GM19351 (cell line): ENCODE data around the gene SESTD1.
A peak's percentile ranks its signal among the peaks of the same experiment; 100 is the strongest.
"Not testable (repeated sequence)": the region's sequence is repeated elsewhere in the genome, so short reads cannot be mapped to it uniquely, and the experiment has no call there.

Experiments
- ATAC-seq: cut with Tn5 transposase; IDR thresholded peaks from one replicate; pipeline ENCODE4 v1.9.1; 2021; ENCODE audit warnings: mild to moderate bottlenecking, moderate library complexity; ENCODE audit not compliant: unreplicated experiment

Gene SESTD1

DNA sequence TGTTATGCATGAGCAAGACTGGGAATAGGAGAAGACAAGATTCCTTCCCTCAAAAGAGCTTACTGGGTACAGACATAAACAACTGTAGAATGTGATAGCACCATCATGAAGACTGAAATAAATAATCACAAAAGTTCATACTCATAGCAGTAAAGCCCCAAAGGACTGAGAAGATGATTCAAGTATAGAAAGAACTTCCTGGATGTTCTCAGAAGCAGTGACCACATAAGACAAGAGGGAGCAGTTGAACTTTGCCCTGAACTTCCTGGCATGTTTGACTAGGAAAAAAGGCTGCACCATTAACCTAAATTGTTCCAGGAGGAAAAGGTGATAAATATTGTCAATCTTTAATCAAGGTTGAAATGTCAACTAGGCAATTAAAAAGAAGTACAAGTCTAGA lies 156.9 kb downstream of the SESTD1 start:
- ATAC-seq: peak; percentile 43

GRCh38 chr2:179106676-179107428 lies 157.8 kb downstream of the SESTD1 start:
- peak; percentile 67 for ATAC-seq

DNA sequence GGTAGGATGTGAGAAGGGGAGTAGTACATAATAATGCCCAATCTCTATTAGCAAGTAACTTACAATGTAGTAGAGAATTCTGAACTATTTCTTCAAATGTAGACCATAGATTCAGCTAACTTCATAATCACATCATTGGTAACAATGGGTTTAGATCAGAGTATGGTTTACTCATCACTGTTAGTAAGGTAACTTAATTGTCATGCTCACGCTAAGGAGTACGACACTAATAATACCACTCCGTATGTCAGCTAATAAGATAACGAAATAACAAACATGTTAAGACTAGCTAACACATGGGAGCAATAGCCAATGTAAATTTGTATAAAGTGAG lies 158.3 kb downstream of the SESTD1 start:
- ATAC-seq: no peak

DNA sequence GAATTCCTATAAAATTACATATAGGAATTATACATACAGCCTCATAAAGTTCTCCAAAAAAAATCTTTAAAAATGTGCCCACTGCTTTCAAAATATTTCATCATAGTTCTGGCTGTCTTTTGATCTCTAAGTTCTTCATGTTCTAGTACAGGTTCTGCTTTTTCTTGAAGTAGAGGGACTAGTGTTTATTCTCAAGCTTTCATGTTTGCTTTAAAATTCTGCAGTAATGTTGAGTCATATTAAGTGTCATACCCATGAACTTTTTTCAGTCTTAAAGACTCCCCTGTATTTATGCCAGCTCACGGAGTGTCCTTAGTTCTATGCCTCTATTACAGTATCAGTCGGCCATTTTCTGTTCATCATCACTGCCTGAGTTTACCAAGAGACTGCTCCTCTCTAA lies 159.9 kb downstream of the SESTD1 start:
- no peak for ATAC-seq

DNA sequence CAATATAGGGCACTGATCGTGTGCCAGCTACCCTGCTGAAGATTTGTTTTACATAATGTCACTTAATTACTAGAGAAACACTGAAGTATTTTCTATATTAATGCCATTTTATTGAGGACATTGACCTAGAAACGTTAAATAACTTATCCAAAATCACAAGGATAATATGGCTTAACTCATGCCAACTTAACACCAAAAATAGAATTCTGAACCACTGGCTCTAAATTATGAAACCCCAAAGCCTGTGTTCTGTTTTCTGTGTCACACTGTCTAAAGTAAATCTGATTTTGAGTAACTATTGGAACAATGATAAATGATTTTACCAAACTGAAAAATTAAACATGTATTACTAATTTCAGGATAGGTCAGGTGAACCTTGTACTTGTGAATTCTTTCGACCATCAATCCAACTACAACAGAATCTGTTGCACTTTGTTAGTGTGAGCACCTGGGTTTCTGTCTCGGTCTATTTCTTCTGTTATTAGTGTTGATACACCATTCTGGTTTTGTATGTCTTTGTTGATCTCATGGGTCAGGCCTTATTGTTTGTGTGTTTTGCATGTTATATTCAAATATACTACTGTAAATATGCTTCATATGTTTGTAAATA lies 166.4 kb downstream of the SESTD1 start:
- ATAC-seq: peak; percentile 39

DNA sequence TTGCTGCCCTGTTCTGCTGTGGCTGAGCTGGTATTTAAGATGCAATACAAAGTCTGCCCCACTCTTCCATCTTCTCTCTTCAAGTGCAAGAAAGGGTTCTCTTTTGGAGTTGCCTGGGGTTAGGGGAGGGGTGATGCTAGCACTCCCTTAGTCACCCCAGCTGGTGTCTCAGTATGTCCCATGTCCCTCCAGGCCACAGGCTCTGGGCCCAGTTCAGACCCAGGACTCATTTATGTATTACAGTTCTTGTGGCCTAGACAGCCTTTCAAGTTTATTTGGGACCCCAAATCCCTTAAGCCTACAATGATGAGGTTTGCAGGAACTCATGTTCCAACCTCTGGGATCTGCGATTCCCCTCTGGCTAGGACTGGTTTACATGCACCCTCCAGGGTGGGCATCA lies 167.5 kb downstream of the SESTD1 start:
- no peak for ATAC-seq

DNA sequence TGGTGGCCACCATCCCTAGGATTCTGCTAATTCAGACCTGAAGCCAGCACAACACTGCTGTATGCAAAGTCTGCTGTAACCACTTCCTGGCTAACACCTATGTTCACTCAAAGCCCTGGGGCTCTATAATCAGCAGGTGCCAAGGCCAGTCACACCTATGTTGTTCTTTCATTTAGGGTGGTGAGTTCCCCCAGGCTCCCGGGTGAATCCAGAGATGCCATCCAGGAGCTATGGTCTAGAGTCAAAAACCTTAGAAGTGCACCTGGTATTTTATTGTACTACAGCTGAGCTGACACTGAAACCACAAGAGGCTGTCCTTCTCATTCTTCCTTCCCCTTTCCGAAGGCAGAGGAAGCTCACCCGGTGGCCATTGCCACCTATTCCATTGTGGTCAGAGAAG lies 168.5 kb downstream of the SESTD1 start:
- ATAC-seq: peak; percentile 94

GRCh38 chr2:179092912-179093311 lies 171.7 kb downstream of the SESTD1 start:
- not testable (repeated sequence) for ATAC-seq

DNA sequence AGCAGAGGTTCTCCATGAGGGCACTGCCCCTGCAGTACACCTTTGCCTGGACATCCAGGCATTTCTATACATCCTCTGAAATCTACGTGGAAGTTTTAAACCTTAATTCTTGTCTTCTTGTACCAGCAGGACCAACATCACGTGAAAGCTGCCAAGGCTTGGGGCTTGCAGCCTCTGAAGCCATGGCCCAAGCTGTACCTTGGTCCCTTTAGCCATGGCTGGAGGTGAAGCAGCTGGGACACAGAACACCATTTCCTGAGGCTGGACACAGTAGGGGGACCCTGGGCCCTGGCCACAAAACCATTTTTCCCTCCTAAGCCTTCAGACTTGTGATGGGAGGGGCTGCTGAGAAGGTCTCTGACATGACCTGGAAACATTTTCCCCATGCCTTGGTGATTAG lies 181.9 kb downstream of the SESTD1 start:
- no peak for ATAC-seq

GRCh38 chr2:179081954-179082353 lies 182.7 kb downstream of the SESTD1 start:
- no peak for ATAC-seq

DNA sequence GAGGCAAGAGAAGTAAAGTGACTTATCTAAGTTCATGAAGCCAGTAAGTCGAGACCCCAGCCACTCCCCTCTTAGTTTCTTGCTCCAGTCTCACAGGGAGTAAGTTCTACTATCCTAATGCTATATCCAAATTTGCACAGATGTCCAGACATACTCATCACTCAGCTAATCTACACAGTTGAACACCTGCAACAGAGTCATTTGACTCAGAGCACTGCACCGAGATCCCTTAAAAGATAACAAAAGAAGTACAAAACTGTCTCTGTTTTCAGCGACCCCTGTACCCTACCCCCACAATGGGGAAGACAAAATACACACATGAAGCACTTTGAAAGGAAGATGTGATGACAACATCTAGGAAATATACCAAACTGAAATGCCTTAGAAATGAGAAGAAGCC lies 192.1 kb downstream of the SESTD1 start:
- ATAC-seq: no peak

- ATAC-seq: no peak
Observed at GRCh38 chr2:179071810-179072355, 192.7 kb downstream of the SESTD1 start.

- ATAC-seq: no peak
Observed at GRCh38 chr2:179070895-179071294, 193.7 kb downstream of the SESTD1 start.

DNA sequence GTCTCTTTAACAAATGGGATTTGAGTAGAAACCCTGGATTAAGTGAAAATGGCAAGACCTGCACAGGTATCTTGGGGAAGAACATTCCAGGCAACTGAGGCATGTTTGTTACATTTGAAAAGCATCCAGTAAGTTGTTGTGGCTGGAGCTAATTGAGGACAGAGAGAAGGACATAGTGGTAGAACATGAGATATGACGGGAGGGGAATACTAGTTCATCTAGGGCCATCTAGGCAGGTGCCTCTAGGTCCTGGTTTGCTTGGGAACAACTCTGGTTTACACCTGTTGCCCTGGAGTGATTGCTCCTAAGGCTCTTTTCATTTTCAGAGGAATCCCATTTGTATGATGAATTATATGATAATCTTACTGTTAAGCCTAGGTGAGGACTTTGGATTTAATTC lies 194.9 kb downstream of the SESTD1 start:
- no peak for ATAC-seq

DNA sequence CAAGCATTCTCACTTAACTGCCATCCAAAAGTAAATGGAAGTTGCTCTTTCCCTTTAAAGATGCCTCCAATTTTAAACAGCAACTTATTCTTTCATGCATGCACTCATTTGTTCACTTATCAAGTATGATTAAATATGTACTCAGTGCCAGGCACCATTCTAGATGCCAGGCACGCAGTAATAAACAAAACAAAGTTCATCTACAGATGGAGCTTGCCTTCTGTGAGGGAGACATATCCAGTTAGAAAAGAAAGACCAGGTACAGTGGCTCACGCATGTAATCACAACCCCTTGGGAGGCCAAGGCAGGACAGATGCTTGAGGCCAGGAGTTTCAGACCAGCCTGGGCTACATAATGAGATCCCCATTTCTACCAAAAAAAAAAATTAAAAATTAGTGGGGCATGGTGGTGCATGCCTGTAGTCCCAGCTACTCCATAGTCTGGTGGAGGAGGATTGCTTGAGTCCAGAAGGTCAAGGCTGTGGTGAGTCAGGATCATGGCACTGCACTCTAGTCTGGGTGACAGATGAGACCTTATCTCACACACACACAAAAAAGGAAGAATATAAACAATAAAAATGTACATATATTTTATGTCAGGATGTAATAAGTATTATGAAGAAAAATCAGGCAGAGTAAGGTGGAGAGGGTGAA lies 195.5 kb downstream of the SESTD1 start:
- no peak for ATAC-seq

GRCh38 chr2:179059026-179059700 lies 205.5 kb downstream of the SESTD1 start:
- peak; percentile 92 for ATAC-seq

DNA sequence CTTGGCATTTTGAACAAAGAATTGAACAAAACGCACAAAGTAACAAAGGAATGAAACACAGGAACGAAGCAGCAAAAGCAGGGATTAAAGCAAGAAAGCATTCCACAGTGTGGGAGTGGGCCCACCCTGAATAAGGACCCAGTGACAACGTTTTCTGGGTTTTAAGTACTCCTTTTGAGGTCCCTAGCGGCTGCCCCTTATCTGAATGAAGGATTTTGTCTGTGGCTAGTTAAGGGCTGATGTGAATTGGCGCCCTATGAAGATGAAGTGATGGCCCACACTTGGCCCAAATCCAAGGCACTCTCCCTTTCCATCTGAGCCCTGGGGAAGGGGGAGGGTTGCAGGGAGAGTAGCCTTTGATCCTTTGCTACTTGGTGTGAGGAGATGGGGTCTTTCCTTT lies 206.9 kb downstream of the SESTD1 start:
- no peak for ATAC-seq

- not testable (repeated sequence) for ATAC-seq
Observed at GRCh38 chr2:179053568-179053967, 211.1 kb downstream of the SESTD1 start.
